HepG2 (cell line): ENCODE data around the gene RAD18. TPM values are rescaled to one million over a fixed set of nuclear protein-coding genes. Genes with fewer than 3 reads are reported as not detected.
A peak's percentile ranks its signal among the peaks of the same experiment; 100 is the strongest.

Source experiments
- ATAC-seq: fragments of 200-7000 bp; cut with Tn5 transposase; 3 replicates; pipeline ENCODE4 v1.9.1; 2020; ENCODE audit warnings: mild to moderate bottlenecking, moderate library complexity
- BruUV-seq: library from RNA; stranded (reverse); fragments of 400-500 nt; replicated peaks from 2 replicates; lab custom pipeline; 2021; lab: Mats Ljungman, UMichigan
- CTCF ChIA-PET: fragments of 300-600 bp; formaldehyde crosslinking; extraction: SDS; loops from one replicate; lab custom pipeline; 2021; ENCODE audit warnings: low total read pairs, inconsistent platforms, low intra/inter-chr PET ratio; lab: Yijun Ruan, JAX
- POLR2A ChIA-PET: fragments of 350-600 bp; sonication (Branson Sonifier 250); formaldehyde crosslinking; loops from one replicate; lab custom pipeline; 2020; ENCODE audit warnings: antibody characterized with exemption, inconsistent platforms; lab: Yijun Ruan, JAX
- DNase-seq: peaks from one replicate; pipeline ENCODE4 v3.0.0-alpha.2; 2015; ENCODE audit warnings: low spot score
- FAIRE-seq: peaks from 3 replicates; lab custom pipeline; 2011; peaks lifted over from hg19 to GRCh38; lab: Jason Lieb, UNC
- H2AFZ ChIP-seq: one replicate; pipeline ENCODE4 v1.6.1; 2011; ENCODE audit warnings: low read length, inconsistent platforms
- H3K27ac ChIP-seq: fragments of 300-600 bp; 3 replicates; pipeline ENCODE4 v1.8.0; 2011; ENCODE audit warnings: mixed run types, mild to moderate bottlenecking, mixed read lengths, low read length, inconsistent platforms; ENCODE audit not compliant: insufficient read depth; ENCODE audit errors: extremely low read length
- H3K27me3 ChIP-seq, 2 experiments: fragments of 200-600 bp in 1 of 2; 2 replicates in 1 of 2; 3 replicates in 1 of 2; pipeline versions ENCODE4 v1.6.0 to v1.8.0; 2011; ENCODE audit warnings: low read length in 2 of 2, mild to moderate bottlenecking in 2 of 2, moderate library complexity in 2 of 2, inconsistent platforms in 1 of 2; ENCODE audit not compliant: insufficient read depth in 2 of 2, control insufficient read depth in 1 of 2
- H3K36me3 ChIP-seq, 2 experiments: fragments of 200-600 bp in 1 of 2; replicated peaks in 1 of 2; 2 replicates in 1 of 2; 3 replicates in 1 of 2; pipeline versions ENCODE4 v1.5.1 to v1.8.0; 2011; ENCODE audit warnings: low read length in 2 of 2, inconsistent platforms in 1 of 2; ENCODE audit not compliant: insufficient read depth in 2 of 2, control insufficient read depth in 1 of 2
- H3K4me1 ChIP-seq: 2 replicates; pipeline ENCODE4 v1.5.1; 2012; ENCODE audit warnings: low read length, inconsistent platforms; ENCODE audit not compliant: insufficient read depth
- H3K4me2 ChIP-seq: 2 replicates; pipeline ENCODE4 v1.6.0; 2011; ENCODE audit warnings: low read depth, low read length, inconsistent platforms
- H3K4me3 ChIP-seq, 3 experiments: fragments of 200-600 bp in 1 of 3; sonication (generic), shearing (Covaris generic) in 1 of 3; replicated peaks in 1 of 3; 2 replicates each; pipeline ENCODE4 v1.5.1; 2011 to 2016; ENCODE audit warnings: low read length in 3 of 3, inconsistent platforms in 2 of 3, low read depth in 2 of 3, mild to moderate bottlenecking in 2 of 3, control low read depth in 1 of 3, mixed read lengths in 1 of 3; ENCODE audit not compliant: insufficient read depth in 1 of 3
- H3K79me2 ChIP-seq: one replicate; pipeline ENCODE4 v1.6.1; 2011; ENCODE audit warnings: low read length, inconsistent platforms; ENCODE audit not compliant: insufficient read depth
- H3K9ac ChIP-seq: 2 replicates; pipeline ENCODE4 v1.6.0; 2011; ENCODE audit warnings: mild to moderate bottlenecking, low read depth, low read length, inconsistent platforms; ENCODE audit not compliant: insufficient read depth
- H3K9me3 ChIP-seq: 2 replicates; pipeline ENCODE4 v1.5.1; 2012; ENCODE audit warnings: mild to moderate bottlenecking, low read length
- H4K20me1 ChIP-seq: 2 replicates; pipeline ENCODE4 v1.6.0; 2011; ENCODE audit warnings: inconsistent platforms, mild to moderate bottlenecking, low read length, moderate library complexity; ENCODE audit not compliant: insufficient read depth
- BCL6 ChIP-seq: IDR thresholded peaks from 2 replicates; pipeline ENCODE4 v1.6.1; 2016; ENCODE audit warnings: missing genetic modification reagents, missing compliant biosample characterization
- MED13 ChIP-seq: sonication (generic); formaldehyde crosslinking; IDR thresholded peaks from 2 replicates; pipeline ENCODE4 v1.5.0; 2020; ENCODE audit warnings: missing genetic modification reagents
- NFIC ChIP-seq: IDR thresholded peaks from 2 replicates; pipeline ENCODE4 v1.6.1; 2012; ENCODE audit warnings: mild to moderate bottlenecking, low read length, inconsistent platforms
- NR2C2 ChIP-seq: sonication (generic); formaldehyde crosslinking; IDR thresholded peaks from 2 replicates; pipeline ENCODE4 v1.4.0; 2020; ENCODE audit warnings: missing genetic modification reagents, mild to moderate bottlenecking, moderate library complexity, borderline replicate concordance
- POLR2A ChIP-seq, 2 experiments: IDR thresholded peaks; 2 replicates each; pipeline ENCODE4 v1.6.1; 2011; ENCODE audit warnings: low read depth in 2 of 2, low read length in 2 of 2, mild to moderate bottlenecking in 1 of 2, moderate library complexity in 1 of 2; ENCODE audit not compliant: insufficient read depth in 1 of 2
- POLR2AphosphoS5 ChIP-seq: IDR thresholded peaks from 2 replicates; pipeline ENCODE4 v1.6.1; 2012; ENCODE audit warnings: low read depth, low read length
- ZBTB7B ChIP-seq: sonication (generic); formaldehyde crosslinking; IDR thresholded peaks from 2 replicates; pipeline ENCODE4 v1.4.0; 2020; ENCODE audit warnings: missing genetic modification reagents
- ZMYM4 ChIP-seq: sonication (generic); formaldehyde crosslinking; IDR thresholded peaks from 2 replicates; pipeline ENCODE4 v1.8.1; 2023; ENCODE audit warnings: mild to moderate bottlenecking, missing genetic modification reagents
- ZNF276 ChIP-seq: sonication (generic); formaldehyde crosslinking; IDR thresholded peaks from 2 replicates; pipeline ENCODE4 v1.4.0; 2020; ENCODE audit warnings: mild to moderate bottlenecking, low read depth, missing genetic modification reagents
- WGBS: methylation state at CpG from one replicate; pipeline ENCODE4 v1.1.6; 2017; ENCODE audit warnings: low lambda C conversion rate; 5-methylcytosine and 5-hydroxymethylcytosine counted together
- in situ Hi-C: cut with HindIII; loops from 2 replicates; pipeline ENCODE4 v1.10.0; 2017; ENCODE audit warnings: low pct_unique_long_range_greater_than_20kb; ENCODE audit not compliant: extremely low pct_ligation_motif_present
- intact Hi-C: fragments of 100-400 bp; cut with micrococcal nuclease; formaldehyde crosslinking; loops from one replicate; pipeline ENCODE4 v1.10.0; 2022; ENCODE audit not compliant: unreplicated experiment
- polyA plus RNA-seq, 8 experiments: library from polyadenylated mRNA; depleted of rRNA in 3 of 8; stranded (reverse) in 7 of 8; unstranded in 1 of 8; fragments of >200 nt; fragmentation: Illumina TruSeq in 4 of 8; extraction: Trizol in 4 of 8; gene quantifications; 2 replicates each; pipeline versions ENCODE4 v1.2.1 to v1.2.3, GENCODE V29; 2011 to 2016; ENCODE audit warnings: low read depth in 4 of 8, missing spikeins in 1 of 8, mixed read lengths in 1 of 8; ENCODE audit not compliant: insufficient read depth in 1 of 8
- total RNA-seq, 5 experiments: library from RNA; depleted of rRNA; stranded (reverse); fragments of >200 nt; fragmentation: Illumina TruSeq; extraction: Trizol; gene quantifications; 2 replicates each; pipeline ENCODE4 v1.2.3, GENCODE V29; 2016; ENCODE audit warnings: low read depth in 1 of 5
- TF ChIP-seq, protein P1 (sequence below): IDR thresholded peaks from 2 replicates; pipeline ENCODE4 v1.6.1; 2012; ENCODE audit warnings: inconsistent platforms

The RAD18 gene
- total and polyA plus RNA-seq, 2 of the 13 experiments (the other 11 are each of a cell fraction or from before 2014, with no cell fraction given): 5.9 to 20.7 TPM

DNA sequence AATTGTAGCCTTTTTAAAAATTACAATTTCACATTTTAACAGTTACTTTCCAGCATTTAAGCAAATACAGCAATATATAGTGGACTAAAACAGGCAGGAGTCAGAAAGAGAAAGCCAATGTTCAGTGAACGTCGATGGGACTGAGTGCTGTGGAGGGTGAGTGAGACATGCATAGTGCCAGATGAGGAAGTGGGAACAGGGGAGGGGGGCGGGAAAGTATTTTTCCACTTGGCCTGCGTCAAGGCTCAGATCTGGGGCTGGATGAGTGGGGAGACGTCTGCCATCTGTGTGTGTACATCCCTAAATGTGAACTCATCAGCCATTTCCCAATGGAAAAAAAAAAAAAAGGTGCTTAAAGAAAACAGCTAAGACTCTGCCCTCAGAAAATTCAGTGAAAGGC, 19.2 kb upstream of the RAD18 start:
- H3K4me1 ChIP-seq: peaks cover 47% of the 10 kb centered on the region
- ATAC-seq: peak; percentile 13; the same call in 2 of the 3 replicates
- H4K20me1 ChIP-seq: no peaks in the 10 kb centered on the region
- no peak for TF ChIP-seq NR2C2 (CRISPR knock-in tag)
- 0 out of 2 replicates have a peak, but pooled peaks have one; percentile 25 for TF ChIP-seq POLR2AphosphoS5
- no peak for TF ChIP-seq NFIC
- TF ChIP-seq ZMYM4: 0 out of 2 replicates have a peak, but pooled peaks have one; percentile 25
- no peak for TF ChIP-seq ZBTB7B (CRISPR knock-in tag)
- TF ChIP-seq MED13 (CRISPR knock-in tag): no peak
- TF ChIP-seq, protein P1, sequence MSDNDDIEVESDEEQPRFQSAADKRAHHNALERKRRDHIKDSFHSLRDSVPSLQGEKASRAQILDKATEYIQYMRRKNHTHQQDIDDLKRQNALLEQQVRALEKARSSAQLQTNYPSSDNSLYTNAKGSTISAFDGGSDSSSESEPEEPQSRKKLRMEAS: peak; percentile 60
- no peak for TF ChIP-seq BCL6 (CRISPR knock-in tag)
- peak in 1 of 2 experiments; percentile 28; a peak in 1 of 4 replicates for TF ChIP-seq POLR2A (IDR thresholded peaks at IDR 0.05; ENCODE audit: insufficient read depth in 1 of 2, low read depth in 2 of 2, low read length in 2 of 2)
- TF ChIP-seq ZNF276 (CRISPR knock-in tag): no peak
- TF ChIP-seq, all 625 proteins: peak for 4
- Histone ChIP-seq H3K4me2 (peak overlapping the region; percentile 70), H2AFZ (no peak overlapping the region), H3K9me3 (peaks cover 13% of the 10 kb centered on the region), H3K27ac (peak overlapping the region; percentile 80), H3K9ac (peak overlapping the region; percentile 47; the same call in 1 of the 2 replicates), H3K79me2 (no peaks in the 10 kb centered on the region), H3K27me3 (0 out of 5 replicates have a peak, but pooled peaks cover 0 to 6% of the 10 kb centered on the region in 2 experiments), H3K36me3 (no peaks in the 10 kb centered on the region), H3K4me3 (peak overlapping the region in 1 of 3 experiments; percentile 25; a peak in 1 of 6 replicates)
- intact Hi-C loops: no loop called here
- 13% methylated on average over 5 of the region's 5 CpGs for WGBS
- no peak for DNase-seq
- CTCF ChIA-PET: no interaction called here
- BruUV-seq: no TSS peak
- FAIRE-seq: no peak
- in situ Hi-C loops: no loop called here
- POLR2A ChIA-PET: no interaction called here
